K562 (cell line): ENCODE results near the gene RERE. TPM values are rescaled to one million over a fixed set of nuclear protein-coding genes. Genes with fewer than 3 reads are reported as not detected.

Experiments used
- ATAC-seq: fragments of 200-7000 bp; cut with Tn5 transposase; 3 replicates; pipeline ENCODE4 v1.9.1; 2020; ENCODE audit warnings: moderate library complexity
- BruUV-seq: library from RNA; stranded (reverse); fragments of 400-500 nt; replicated peaks from 2 replicates; lab custom pipeline; 2021; lab: Mats Ljungman, UMichigan
- CTCF ChIA-PET: fragments of 300-600 bp; formaldehyde crosslinking; extraction: SDS; loops from one replicate; lab custom pipeline; 2021; ENCODE audit warnings: low intra/inter-chr PET ratio; lab: Yijun Ruan, JAX
- POLR2A ChIA-PET: fragments of 300-600, 350-650 bp; sonication (Branson Sonifier 250); formaldehyde crosslinking; extraction: SDS; loops from one replicate; lab custom pipeline; 2021; ENCODE audit warnings: antibody characterized with exemption, inconsistent platforms; lab: Yijun Ruan, JAX
- DNase-seq, 4 experiments: peaks; one replicate each; pipeline versions ENCODE4 v3.0.0 to v3.0.0-alpha.2; 2011 to 2018; ENCODE audit warnings: low spot score in 3 of 4, mixed read lengths in 3 of 4; ENCODE audit errors: extremely low read depth in 1 of 4
- FAIRE-seq: peaks from 2 replicates; lab custom pipeline; 2011; peaks lifted over from hg19 to GRCh38; lab: Jason Lieb, UNC
- H2AFZ ChIP-seq: 2 replicates; pipeline ENCODE4 v1.6.0; 2011; ENCODE audit warnings: low read depth, low read length, control low read depth, inconsistent platforms
- H3K27ac ChIP-seq: fragments of 200-600 bp; 3 replicates; pipeline ENCODE4 v1.8.0; 2011; ENCODE audit warnings: low read depth, mild to moderate bottlenecking, control low read depth, inconsistent platforms, low read length, moderate library complexity, mixed read lengths; ENCODE audit errors: extremely low read depth
- H3K27me3 ChIP-seq, 2 experiments: fragments of 300-600 bp in 1 of 2; 2 replicates in 1 of 2; 3 replicates in 1 of 2; pipeline versions ENCODE4 v1.6.0 to v1.8.0; 2011; ENCODE audit warnings: inconsistent platforms in 2 of 2, low read length in 2 of 2, mild to moderate bottlenecking in 1 of 2, mixed read lengths in 1 of 2, moderate library complexity in 1 of 2; ENCODE audit not compliant: control insufficient read depth in 2 of 2, insufficient read depth in 2 of 2
- H3K36me3 ChIP-seq: fragments of 300-600 bp; 3 replicates; pipeline ENCODE4 v1.8.0; 2011; ENCODE audit warnings: mild to moderate bottlenecking, low read length, inconsistent platforms; ENCODE audit not compliant: control insufficient read depth, insufficient read depth
- H3K4me1 ChIP-seq, 2 experiments: fragments of 200-600 bp in 1 of 2; replicated peaks in 1 of 2; 2 replicates in 1 of 2; 3 replicates in 1 of 2; pipeline versions ENCODE4 v1.5.1 to v1.8.0; 2011; ENCODE audit warnings: inconsistent platforms in 2 of 2, low read length in 2 of 2, mild to moderate bottlenecking in 1 of 2, mixed read lengths in 1 of 2, moderate library complexity in 1 of 2; ENCODE audit not compliant: control insufficient read depth in 2 of 2, insufficient read depth in 2 of 2
- H3K4me2 ChIP-seq: 2 replicates; pipeline ENCODE4 v1.6.1; 2011; ENCODE audit warnings: low read length, control low read depth, inconsistent platforms, mixed read lengths; ENCODE audit not compliant: insufficient read depth
- H3K4me3 ChIP-seq: fragments of 200-600 bp; sonication (generic), shearing (Covaris generic); 2 replicates; pipeline ENCODE4 v1.5.1; 2016; ENCODE audit warnings: control low read depth, inconsistent platforms
- H3K79me2 ChIP-seq: fragments of 200-600 bp; 3 replicates; pipeline ENCODE4 v1.8.0; 2011; ENCODE audit warnings: low read length, inconsistent platforms; ENCODE audit not compliant: control insufficient read depth, insufficient read depth
- H3K9ac ChIP-seq, 2 experiments: 2 replicates each; pipeline versions ENCODE4 v1.6.0 to v1.6.1; 2011; ENCODE audit warnings: low read depth in 2 of 2, low read length in 2 of 2, control low read depth in 1 of 2, inconsistent platforms in 1 of 2, mild to moderate bottlenecking in 1 of 2, mixed read lengths in 1 of 2; ENCODE audit not compliant: insufficient read depth in 1 of 2
- H3K9me1 ChIP-seq: one replicate; pipeline ENCODE4 v1.6.0; 2011; ENCODE audit warnings: inconsistent platforms, mild to moderate bottlenecking, low read length, moderate library complexity; ENCODE audit not compliant: control insufficient read depth, insufficient read depth
- H3K9me3 ChIP-seq: replicated peaks from 2 replicates; pipeline ENCODE4 v1.5.1; 2011; ENCODE audit warnings: low read depth, low read length, inconsistent platforms; ENCODE audit not compliant: control insufficient read depth, insufficient read depth
- H4K20me1 ChIP-seq: replicated peaks from 2 replicates; pipeline ENCODE4 v1.6.1; 2011; ENCODE audit warnings: low read length, inconsistent platforms, mixed read lengths; ENCODE audit not compliant: control insufficient read depth, insufficient read depth
- BRF1 ChIP-seq: IDR thresholded peaks from 3 replicates; pipeline ENCODE4 v1.6.1; 2011; ENCODE audit warnings: borderline replicate concordance, mild to moderate bottlenecking; ENCODE audit not compliant: insufficient read length; ENCODE audit errors: extremely low read depth
- DPF2 ChIP-seq: fragments of 450-650 bp; IDR thresholded peaks from 2 replicates; pipeline ENCODE4 v1.6.1; 2016
- ELF1 ChIP-seq: fragments of 200-800 bp; sonication (Bioruptor generic); IDR thresholded peaks from 2 replicates; pipeline ENCODE4 v1.6.1; 2016; ENCODE audit warnings: missing genetic modification characterization, missing compliant biosample characterization
- WGBS: fragments of 100-300 bp; shearing (Covaris generic); methylation state at CpG from one replicate; pipeline ENCODE4 v1.1.6; 2016; ENCODE audit warnings: low coverage, mixed read lengths; ENCODE audit not compliant: insufficient coverage; ENCODE audit errors: missing lambda C conversion rate; 5-methylcytosine and 5-hydroxymethylcytosine counted together
- in situ Hi-C: fragments of 300-500 bp; cut with MboI; formaldehyde crosslinking; loops from 4 replicates; pipeline ENCODE4 v1.15.0; 2018; ENCODE audit warnings: inconsistent platforms, mixed read lengths
- intact Hi-C: fragments of 100-400 bp; cut with micrococcal nuclease; formaldehyde crosslinking; loops from 2 replicates; pipeline ENCODE4 v1.14.2; 2022
- polyA plus RNA-seq, 8 experiments: library from polyadenylated mRNA; depleted of rRNA in 4 of 8; stranded (reverse) in 5 of 8; unstranded in 3 of 8; fragments of >200 nt; fragmentation: Nextera tagmentation in 2 of 8; fragmentation: Illumina TruSeq in 1 of 8; extraction: Ambion mirVana in 2 of 8; extraction: Trizol in 1 of 8; gene quantifications; 2 replicates each; pipeline versions ENCODE4 v1.2.1 to v1.2.3, GENCODE V29; 2011 to 2014; ENCODE audit warnings: inconsistent platforms in 1 of 8, missing spikeins in 1 of 8
- total RNA-seq, 7 experiments: library from RNA; depleted of rRNA in 6 of 7; stranded (reverse); fragments of >200 nt in 6 of 7; fragmentation: Illumina TruSeq in 2 of 7; extraction: Trizol in 2 of 7; gene quantifications; 2 replicates each; pipeline versions ENCODE4 v1.2.1 to v1.2.3, GENCODE V29; 2011 to 2021; ENCODE audit warnings: low replicate concordance in 1 of 7
- TF ChIP-seq, protein P1 (sequence below): fragments of 250-450 bp; sonication (Bioruptor Pico); IDR thresholded peaks from 2 replicates; pipeline ENCODE4 v1.5.0; 2021; ENCODE audit warnings: mild to moderate bottlenecking, moderate library complexity
- TF ChIP-seq, protein P2 (sequence below): fragments of 450-650 bp; IDR thresholded peaks from 2 replicates; pipeline ENCODE4 v1.6.1; 2016; ENCODE audit warnings: mild to moderate bottlenecking, moderate library complexity

The RERE gene
- total and polyA plus RNA-seq, 9 of the 15 experiments (the other 6 are each of a cell fraction or from before 2014, with no cell fraction given) = 3.0 to 51.5 (median 13.4) TPM

DNA sequence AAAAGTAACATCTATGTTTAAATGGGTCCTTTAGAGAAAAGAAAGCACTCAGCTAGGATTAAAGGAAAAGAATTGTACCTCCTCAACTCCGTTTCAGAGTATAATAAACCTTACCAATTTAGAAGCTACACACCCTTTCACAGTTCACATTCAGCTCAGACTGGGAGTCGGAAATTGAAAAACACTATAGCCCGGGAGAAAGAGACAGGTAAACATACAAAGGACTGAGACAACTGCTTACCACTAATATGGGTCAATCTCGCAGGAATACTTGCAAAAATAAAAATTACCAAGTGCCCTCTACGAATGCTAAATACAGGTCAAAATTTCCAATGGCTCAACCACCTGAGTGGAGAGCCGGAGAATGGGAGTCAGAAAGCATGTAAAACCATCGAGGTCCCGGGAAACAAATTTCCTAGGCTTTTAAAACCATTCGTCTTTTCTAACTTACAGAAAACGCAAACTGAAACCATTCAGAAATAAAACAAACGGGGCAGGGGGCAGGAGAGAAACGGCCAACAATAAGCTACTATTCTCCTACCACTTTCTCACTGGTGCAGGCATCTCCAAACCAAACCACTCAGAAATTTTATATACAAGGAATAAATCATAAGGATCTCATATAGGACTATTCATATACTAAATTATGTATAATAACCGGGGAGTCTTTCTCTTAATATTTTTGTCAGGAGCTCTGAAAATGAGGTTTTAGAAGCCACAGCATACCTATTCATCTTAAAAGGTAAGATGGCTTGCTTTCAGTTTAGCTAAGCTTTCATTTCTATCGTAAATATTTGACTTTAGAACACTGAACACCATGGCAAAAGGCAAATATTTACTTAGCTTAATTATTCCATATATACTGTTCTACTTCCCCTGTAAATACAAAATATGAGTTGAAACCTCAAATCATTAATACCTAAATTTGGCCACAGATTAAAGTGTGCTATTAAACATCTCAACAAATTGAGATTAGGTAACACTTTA is 136.5 kb downstream of the RERE start:
- Histone ChIP-seq H3K4me3 (no peak overlapping the region), H3K27me3 (no peaks in the 10 kb centered on the region), H4K20me1 (peaks cover 40% of the 10 kb centered on the region), H3K27ac (no peak overlapping the region), H3K36me3 (no peaks in the 10 kb centered on the region), H2AFZ (no peak overlapping the region), H3K9me3 (no peaks in the 10 kb centered on the region), H3K9ac (no peak overlapping the region), H3K4me1 (peaks cover 0 to 6% of the 10 kb centered on the region in 2 experiments; a peak in 2 of 5 replicates), H3K4me2 (no peak overlapping the region), H3K79me2 (peaks cover 74% of the 10 kb centered on the region), H3K9me1 (no peaks in the 10 kb centered on the region)
- DNase-seq (no peak), FAIRE-seq (no peak), ATAC-seq (no peak)
- 74% methylated on average over 14 of the region's 14 CpGs for WGBS
- no TSS peak for BruUV-seq
- POLR2A ChIA-PET = interaction anchor here (0.6 to 2.4 kb wide), 6 partner anchors 9 to 42 kb away, joined by 3 to 11 read pairs (median 4); no protein-coding TSS in a partner anchor
- in situ Hi-C loops (no loop called here), intact Hi-C loops (no loop called here)
- CTCF ChIA-PET = no interaction called here
- TF ChIP-seq ELF1 (tag) (no peak), DPF2 (no peak), BRF1 (no peak)
- TF ChIP-seq, protein P1, sequence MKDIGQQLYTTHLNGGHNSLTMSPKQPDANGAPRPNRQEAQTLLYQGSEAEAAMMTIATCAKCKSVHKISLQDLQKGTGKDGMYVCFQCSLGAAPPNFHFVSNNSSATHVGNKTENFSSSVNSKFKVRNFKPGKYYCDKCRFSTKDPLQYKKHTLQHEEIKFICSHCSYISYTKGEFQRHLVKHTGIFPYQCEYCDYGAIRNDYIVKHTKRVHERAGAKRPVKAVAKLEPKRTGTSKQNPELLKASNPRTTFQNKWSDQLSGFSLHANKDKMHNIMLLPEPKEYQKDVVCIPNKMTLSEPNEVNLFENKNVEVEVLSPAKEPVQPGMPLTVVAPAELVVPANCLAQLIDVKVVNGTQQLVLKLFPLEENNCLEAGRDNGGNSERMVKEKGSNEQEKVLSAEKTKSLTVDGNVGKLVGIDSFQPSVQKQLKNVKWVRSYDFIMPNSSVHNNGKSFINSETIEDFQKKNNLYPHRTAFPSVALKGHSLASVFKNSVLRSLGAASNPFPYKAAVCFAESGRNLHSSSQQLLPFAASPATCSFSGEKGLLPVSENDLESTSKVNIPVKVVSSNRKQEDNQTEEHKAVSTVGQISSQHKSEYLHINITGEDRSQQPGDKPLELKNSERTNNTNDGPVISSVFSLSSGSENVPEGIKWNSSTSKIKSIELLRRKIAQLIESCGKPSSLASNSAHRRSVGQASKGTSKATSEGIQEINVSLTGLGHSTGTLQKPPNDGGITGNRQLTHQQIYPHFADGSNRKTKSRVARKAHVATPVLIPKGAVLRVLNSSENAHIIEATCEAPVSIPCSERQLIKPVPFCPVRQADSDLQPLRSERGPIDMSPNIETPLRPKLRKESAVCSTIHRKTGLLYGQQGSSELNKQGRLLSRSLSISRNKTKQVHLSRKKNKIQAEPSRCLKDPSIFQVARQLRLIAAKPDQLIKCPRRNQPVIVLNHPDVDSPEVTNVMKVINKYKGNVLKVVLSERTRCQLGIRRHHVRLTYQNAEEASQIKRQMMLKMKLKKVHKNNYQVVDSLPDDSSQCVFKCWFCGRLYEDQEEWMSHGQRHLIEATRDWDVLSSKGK (CRISPR knock-in tag) = no peak
- TF ChIP-seq, protein P2, sequence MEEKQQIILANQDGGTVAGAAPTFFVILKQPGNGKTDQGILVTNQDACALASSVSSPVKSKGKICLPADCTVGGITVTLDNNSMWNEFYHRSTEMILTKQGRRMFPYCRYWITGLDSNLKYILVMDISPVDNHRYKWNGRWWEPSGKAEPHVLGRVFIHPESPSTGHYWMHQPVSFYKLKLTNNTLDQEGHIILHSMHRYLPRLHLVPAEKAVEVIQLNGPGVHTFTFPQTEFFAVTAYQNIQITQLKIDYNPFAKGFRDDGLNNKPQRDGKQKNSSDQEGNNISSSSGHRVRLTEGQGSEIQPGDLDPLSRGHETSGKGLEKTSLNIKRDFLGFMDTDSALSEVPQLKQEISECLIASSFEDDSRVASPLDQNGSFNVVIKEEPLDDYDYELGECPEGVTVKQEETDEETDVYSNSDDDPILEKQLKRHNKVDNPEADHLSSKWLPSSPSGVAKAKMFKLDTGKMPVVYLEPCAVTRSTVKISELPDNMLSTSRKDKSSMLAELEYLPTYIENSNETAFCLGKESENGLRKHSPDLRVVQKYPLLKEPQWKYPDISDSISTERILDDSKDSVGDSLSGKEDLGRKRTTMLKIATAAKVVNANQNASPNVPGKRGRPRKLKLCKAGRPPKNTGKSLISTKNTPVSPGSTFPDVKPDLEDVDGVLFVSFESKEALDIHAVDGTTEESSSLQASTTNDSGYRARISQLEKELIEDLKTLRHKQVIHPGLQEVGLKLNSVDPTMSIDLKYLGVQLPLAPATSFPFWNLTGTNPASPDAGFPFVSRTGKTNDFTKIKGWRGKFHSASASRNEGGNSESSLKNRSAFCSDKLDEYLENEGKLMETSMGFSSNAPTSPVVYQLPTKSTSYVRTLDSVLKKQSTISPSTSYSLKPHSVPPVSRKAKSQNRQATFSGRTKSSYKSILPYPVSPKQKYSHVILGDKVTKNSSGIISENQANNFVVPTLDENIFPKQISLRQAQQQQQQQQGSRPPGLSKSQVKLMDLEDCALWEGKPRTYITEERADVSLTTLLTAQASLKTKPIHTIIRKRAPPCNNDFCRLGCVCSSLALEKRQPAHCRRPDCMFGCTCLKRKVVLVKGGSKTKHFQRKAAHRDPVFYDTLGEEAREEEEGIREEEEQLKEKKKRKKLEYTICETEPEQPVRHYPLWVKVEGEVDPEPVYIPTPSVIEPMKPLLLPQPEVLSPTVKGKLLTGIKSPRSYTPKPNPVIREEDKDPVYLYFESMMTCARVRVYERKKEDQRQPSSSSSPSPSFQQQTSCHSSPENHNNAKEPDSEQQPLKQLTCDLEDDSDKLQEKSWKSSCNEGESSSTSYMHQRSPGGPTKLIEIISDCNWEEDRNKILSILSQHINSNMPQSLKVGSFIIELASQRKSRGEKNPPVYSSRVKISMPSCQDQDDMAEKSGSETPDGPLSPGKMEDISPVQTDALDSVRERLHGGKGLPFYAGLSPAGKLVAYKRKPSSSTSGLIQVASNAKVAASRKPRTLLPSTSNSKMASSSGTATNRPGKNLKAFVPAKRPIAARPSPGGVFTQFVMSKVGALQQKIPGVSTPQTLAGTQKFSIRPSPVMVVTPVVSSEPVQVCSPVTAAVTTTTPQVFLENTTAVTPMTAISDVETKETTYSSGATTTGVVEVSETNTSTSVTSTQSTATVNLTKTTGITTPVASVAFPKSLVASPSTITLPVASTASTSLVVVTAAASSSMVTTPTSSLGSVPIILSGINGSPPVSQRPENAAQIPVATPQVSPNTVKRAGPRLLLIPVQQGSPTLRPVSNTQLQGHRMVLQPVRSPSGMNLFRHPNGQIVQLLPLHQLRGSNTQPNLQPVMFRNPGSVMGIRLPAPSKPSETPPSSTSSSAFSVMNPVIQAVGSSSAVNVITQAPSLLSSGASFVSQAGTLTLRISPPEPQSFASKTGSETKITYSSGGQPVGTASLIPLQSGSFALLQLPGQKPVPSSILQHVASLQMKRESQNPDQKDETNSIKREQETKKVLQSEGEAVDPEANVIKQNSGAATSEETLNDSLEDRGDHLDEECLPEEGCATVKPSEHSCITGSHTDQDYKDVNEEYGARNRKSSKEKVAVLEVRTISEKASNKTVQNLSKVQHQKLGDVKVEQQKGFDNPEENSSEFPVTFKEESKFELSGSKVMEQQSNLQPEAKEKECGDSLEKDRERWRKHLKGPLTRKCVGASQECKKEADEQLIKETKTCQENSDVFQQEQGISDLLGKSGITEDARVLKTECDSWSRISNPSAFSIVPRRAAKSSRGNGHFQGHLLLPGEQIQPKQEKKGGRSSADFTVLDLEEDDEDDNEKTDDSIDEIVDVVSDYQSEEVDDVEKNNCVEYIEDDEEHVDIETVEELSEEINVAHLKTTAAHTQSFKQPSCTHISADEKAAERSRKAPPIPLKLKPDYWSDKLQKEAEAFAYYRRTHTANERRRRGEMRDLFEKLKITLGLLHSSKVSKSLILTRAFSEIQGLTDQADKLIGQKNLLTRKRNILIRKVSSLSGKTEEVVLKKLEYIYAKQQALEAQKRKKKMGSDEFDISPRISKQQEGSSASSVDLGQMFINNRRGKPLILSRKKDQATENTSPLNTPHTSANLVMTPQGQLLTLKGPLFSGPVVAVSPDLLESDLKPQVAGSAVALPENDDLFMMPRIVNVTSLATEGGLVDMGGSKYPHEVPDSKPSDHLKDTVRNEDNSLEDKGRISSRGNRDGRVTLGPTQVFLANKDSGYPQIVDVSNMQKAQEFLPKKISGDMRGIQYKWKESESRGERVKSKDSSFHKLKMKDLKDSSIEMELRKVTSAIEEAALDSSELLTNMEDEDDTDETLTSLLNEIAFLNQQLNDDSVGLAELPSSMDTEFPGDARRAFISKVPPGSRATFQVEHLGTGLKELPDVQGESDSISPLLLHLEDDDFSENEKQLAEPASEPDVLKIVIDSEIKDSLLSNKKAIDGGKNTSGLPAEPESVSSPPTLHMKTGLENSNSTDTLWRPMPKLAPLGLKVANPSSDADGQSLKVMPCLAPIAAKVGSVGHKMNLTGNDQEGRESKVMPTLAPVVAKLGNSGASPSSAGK = no peak
